Upper lobe of left lung (tissue), 4 donors: ENCODE data around the gene PFDN1.

Experiments used
- CTCF ChIP-seq, 6 experiments: fragments of 450-650 bp in 4 of 6; fragments of 200-600 bp in 2 of 6; sonication (generic) in 2 of 6; IDR thresholded peaks; one replicate each; pipeline ENCODE4 v1.5.1; 2016 to 2019; ENCODE audit warnings: antibody characterized with exemption in 6 of 6
- POLR2A ChIP-seq, 4 donors: fragments of 450-650 bp; IDR thresholded peaks; one replicate each; pipeline ENCODE4 v1.5.1; 2016 to 2017; ENCODE audit warnings: antibody characterized with exemption in 4 of 4, mild to moderate bottlenecking in 2 of 4
- POLR2AphosphoS5 ChIP-seq, 2 donors: sonication (generic); formaldehyde crosslinking; IDR thresholded peaks; one replicate each; pipeline ENCODE4 v1.5.1; 2017; ENCODE audit warnings: antibody characterized with exemption in 2 of 2

- peak in 3 of 4 donors; percentile 87 to 94 (median 91) for TF ChIP-seq POLR2A (IDR thresholded peaks at IDR 0.05)
- peak; percentile 35 to 78 (median 68) for TF ChIP-seq CTCF (IDR thresholded peaks at IDR 0.05)
- peak; percentile 89 to 97 for TF ChIP-seq POLR2AphosphoS5 (IDR thresholded peaks at IDR 0.05)
These were observed 43.7 kb upstream of the PFDN1 start, which contains the start of gene HBEGF for GRCh38 chr5:140346348-140347221.
